ENCODE data around the gene RXYLT1. TPM values are rescaled to one million over a fixed set of nuclear protein-coding genes. Genes with fewer than 3 reads are reported as not detected.
"Not testable (repeated sequence)": the region's sequence is repeated elsewhere in the genome, so short reads cannot be mapped to it uniquely, and the experiment has no call there.

RXYLT1 gene, protein sequence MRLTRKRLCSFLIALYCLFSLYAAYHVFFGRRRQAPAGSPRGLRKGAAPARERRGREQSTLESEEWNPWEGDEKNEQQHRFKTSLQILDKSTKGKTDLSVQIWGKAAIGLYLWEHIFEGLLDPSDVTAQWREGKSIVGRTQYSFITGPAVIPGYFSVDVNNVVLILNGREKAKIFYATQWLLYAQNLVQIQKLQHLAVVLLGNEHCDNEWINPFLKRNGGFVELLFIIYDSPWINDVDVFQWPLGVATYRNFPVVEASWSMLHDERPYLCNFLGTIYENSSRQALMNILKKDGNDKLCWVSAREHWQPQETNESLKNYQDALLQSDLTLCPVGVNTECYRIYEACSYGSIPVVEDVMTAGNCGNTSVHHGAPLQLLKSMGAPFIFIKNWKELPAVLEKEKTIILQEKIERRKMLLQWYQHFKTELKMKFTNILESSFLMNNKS
- 13.3 TPM for total RNA-seq
- long read RNA-seq, transcript RXYLT1-205 (6 exons, 1,966 nt): major isoform, 9 of 31 reads
- long read RNA-seq, transcript RXYLT1-201 (6 exons, 1,918 nt): minor isoform, 7 of 31 reads
- long read RNA-seq, partial matches to known transcripts: 2 of 31 reads
- long read RNA-seq, other reads (novel, unspliced or antisense): 12 of 31 reads

DNA sequence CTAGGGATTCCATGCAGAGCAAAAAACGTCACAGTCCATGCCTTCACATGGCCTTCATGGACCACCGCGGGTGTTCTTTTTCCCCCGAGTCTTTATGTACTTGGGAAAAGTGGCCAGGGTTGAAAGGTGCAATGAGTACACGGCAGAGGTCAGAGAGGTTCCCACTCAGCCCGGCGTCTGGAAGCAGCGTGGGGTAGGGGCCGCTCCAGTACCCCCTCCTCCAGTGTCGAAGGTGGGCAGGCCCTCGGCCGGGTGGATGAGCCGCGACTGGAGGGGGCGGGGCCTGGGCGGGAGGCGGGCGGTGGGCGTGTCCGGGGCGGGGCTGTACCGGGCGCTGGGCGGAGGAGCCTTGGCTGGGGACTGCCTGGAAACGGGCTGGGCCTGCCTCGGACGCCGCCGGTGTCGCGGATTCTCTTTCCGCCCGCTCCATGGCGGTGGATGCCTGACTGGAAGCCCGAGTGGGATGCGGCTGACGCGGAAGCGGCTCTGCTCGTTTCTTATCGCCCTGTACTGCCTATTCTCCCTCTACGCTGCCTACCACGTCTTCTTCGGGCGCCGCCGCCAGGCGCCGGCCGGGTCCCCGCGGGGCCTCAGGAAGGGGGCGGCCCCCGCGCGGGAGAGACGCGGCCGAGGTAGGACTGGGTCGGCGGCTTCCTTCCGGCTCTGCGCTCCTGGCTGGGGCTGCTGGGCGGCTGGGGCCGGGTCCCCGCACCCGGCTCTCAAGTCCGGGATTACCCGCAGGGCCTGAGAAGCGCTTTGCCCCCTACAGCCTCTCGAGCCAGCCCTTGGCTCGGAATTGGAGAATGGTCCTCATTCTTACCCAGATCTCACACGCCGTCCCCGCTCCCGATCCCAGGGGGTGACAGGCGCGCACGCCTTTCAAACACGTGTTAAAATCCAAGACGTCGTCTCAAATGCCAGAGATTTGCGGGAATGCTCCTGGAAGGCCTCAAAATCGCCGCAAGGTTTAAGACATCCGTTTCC, at the start of gene RXYLT1:
Gene RXYLT1 (plus strand): TSS at position 412 of the 984 bp plus-strand sequence. CDS start 52 bp downstream, at position 464.
- ATAC-seq: peak; percentile 99
- intact Hi-C loops (cut with DNase I): no loop called here
- H3K36me3 ChIP-seq: peaks cover 17% of the 10 kb centered on the region
- H3K4me3 ChIP-seq: peak within 1 kb of the TSS; percentile 84
- TF ChIP-seq, protein P1, sequence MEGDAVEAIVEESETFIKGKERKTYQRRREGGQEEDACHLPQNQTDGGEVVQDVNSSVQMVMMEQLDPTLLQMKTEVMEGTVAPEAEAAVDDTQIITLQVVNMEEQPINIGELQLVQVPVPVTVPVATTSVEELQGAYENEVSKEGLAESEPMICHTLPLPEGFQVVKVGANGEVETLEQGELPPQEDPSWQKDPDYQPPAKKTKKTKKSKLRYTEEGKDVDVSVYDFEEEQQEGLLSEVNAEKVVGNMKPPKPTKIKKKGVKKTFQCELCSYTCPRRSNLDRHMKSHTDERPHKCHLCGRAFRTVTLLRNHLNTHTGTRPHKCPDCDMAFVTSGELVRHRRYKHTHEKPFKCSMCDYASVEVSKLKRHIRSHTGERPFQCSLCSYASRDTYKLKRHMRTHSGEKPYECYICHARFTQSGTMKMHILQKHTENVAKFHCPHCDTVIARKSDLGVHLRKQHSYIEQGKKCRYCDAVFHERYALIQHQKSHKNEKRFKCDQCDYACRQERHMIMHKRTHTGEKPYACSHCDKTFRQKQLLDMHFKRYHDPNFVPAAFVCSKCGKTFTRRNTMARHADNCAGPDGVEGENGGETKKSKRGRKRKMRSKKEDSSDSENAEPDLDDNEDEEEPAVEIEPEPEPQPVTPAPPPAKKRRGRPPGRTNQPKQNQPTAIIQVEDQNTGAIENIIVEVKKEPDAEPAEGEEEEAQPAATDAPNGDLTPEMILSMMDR (IDR thresholded peaks at IDR 0.05): no peak
- no peaks in the 10 kb centered on the region for H3K9me3 ChIP-seq
- H3K4me1 ChIP-seq: peaks cover 9% of the 10 kb centered on the region
- peak within 1 kb of the TSS; percentile 91 for H3K27ac ChIP-seq
- H3K27me3 ChIP-seq: no peaks in the 10 kb centered on the region
- DNase-seq: peak; percentile 94

DNA sequence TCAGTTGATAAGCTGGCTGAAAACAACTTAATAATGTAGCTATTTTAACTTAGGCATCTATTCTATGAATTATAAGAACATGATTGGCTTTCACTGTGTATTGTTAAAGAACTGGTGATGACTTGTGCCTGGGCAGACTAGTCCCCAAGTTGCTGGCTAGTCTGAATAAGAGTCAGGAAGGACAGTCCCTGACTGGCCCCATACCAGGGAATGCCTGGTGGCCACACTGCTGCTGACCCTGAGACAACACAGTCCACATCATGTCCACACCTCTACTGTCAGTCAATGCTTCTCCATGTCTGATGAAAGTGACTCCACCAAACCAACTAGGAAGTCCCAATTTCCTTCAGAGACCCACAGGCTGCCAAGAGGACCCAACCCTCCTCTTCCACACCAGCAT, 46.9 kb upstream of the RXYLT1 start:
- H3K4me1 ChIP-seq; H3K36me3 ChIP-seq; H3K27ac ChIP-seq; intact Hi-C loops (cut with DNase I); H3K4me3 ChIP-seq; H3K27me3 ChIP-seq; ATAC-seq; DNase-seq; H3K9me3 ChIP-seq: not testable (repeated sequence)

DNA sequence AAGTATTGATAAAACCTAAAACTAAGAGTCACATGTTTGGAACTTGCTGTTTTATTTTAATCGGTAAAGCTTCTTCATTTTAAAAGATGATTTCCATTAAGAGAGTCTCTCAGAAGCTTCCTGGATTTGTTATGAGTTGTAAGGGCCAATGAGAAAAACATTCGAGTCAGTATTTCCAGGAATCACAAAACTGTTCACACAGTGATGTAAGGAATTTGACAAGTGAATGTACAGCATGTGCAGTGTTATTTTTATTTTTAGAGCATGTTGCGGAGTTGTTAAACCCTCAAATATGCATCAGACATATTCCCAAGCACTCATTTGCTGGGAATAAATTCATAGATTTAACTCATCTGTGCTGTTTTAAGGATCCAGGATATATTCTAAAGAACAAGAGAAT, 46.1 kb upstream of the RXYLT1 start:
- H3K27me3 ChIP-seq; H3K4me3 ChIP-seq; H3K9me3 ChIP-seq; H3K27ac ChIP-seq; ATAC-seq; DNase-seq; intact Hi-C loops (cut with DNase I); H3K4me1 ChIP-seq; H3K36me3 ChIP-seq: not testable (repeated sequence)

DNA sequence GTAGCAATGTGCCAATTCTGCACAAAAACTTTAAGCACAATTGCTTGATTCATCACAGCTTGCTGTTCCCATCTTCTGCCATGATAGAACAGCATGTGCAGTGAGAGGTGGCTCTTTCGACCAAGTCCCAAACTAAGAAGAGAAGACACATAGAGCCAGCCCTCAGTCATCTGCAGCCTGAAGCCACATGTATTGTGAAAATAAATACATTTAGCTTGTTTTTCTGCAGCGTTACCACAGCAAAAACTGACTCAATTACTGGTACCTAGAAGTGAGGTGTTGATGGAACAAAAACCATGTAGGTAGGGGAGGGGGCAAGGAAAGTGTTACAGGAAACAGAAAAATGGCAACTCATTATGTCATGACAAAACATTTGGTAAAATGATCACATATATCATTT, 39.2 kb upstream of the RXYLT1 start:
- ATAC-seq; H3K4me1 ChIP-seq; H3K9me3 ChIP-seq; H3K36me3 ChIP-seq; H3K27ac ChIP-seq; H3K27me3 ChIP-seq; DNase-seq; intact Hi-C loops (cut with DNase I); H3K4me3 ChIP-seq: not testable (repeated sequence)

DNA sequence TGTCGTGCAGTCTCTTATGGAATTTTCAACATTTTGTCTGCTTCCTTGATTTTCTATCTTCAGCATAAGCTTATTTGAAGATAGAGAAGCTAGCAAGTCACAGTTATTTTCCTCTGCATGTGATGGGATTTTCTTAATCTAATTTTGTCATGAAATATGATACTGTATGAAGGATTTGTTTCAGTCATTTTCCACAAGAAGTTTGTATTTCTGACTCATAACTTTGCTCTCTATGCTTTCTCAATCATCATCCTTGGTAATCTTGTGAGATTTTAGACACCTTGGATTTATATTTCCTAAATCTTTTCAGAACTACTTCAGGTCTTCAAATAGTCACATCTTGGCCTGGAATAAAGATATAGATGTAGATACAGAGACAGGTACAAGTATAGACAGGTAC, 38.3 kb upstream of the RXYLT1 start:
- ATAC-seq; H3K36me3 ChIP-seq; H3K4me3 ChIP-seq; intact Hi-C loops (cut with DNase I); H3K9me3 ChIP-seq; H3K27ac ChIP-seq; DNase-seq; H3K27me3 ChIP-seq; H3K4me1 ChIP-seq: not testable (repeated sequence)

DNA sequence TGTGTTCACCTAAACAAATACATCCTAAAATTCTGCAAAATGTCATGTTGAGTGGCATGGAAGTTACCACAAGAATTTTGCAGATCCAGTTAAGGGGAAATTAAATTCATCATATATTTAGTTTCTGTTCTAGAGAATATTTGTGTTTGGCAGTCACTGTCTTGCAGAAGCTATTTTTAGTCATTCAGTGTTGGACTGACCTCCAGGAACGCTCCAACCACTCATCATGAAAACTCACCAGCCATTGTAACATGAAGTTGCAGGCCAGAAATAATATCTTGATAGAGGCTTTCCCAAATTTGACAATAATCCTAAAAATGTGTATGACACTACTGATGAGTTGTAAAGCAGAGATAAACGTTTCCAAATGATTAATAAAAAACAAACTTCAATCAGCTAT, 35.6 kb upstream of the RXYLT1 start:
- H3K27ac ChIP-seq; H3K4me1 ChIP-seq; ATAC-seq; H3K27me3 ChIP-seq; H3K4me3 ChIP-seq; intact Hi-C loops (cut with DNase I); H3K9me3 ChIP-seq; H3K36me3 ChIP-seq; DNase-seq: not testable (repeated sequence)

DNA sequence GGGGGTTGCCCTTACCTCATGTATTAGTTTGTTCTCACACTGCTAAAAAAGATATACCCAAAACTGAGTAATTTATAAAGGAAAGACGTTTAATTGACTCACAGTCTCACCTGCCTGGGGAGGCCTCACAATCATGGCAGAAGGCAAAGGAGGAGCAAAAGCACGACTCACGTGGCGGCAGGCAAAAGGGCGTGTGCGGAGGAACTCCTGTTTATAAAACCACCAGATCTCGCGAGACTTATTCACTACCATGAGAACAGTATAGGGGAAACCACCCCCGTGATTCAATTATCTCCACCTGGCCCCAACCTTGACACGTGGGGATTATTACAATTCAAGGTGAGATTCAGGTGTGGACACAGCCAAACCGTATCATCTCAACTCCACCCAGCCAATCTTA, 33.2 kb upstream of the RXYLT1 start:
- H3K36me3 ChIP-seq; H3K27me3 ChIP-seq; ATAC-seq; H3K9me3 ChIP-seq; intact Hi-C loops (cut with DNase I); H3K4me3 ChIP-seq; H3K4me1 ChIP-seq; DNase-seq; H3K27ac ChIP-seq: not testable (repeated sequence)

DNA sequence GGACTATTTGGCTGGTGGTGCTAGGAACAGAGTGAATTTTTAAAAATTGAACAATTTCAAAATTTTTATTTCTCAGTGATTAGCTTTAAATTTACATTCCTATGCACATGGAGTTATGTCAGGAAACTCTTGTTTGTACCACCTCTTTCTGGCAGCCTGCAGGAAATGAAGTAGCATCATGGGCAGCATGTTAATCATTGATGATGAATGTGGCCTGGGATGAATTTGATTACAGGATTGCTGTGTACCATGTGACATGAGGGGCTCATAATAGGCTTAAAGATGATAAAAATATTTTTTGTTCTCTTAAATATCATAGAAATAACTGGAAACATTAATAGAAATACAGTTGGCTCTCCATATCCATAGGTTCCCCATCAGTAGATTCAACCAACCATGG, 32.6 kb upstream of the RXYLT1 start:
- H3K4me3 ChIP-seq; H3K4me1 ChIP-seq; H3K36me3 ChIP-seq; intact Hi-C loops (cut with DNase I); DNase-seq; ATAC-seq; H3K9me3 ChIP-seq; H3K27ac ChIP-seq; H3K27me3 ChIP-seq: not testable (repeated sequence)

DNA sequence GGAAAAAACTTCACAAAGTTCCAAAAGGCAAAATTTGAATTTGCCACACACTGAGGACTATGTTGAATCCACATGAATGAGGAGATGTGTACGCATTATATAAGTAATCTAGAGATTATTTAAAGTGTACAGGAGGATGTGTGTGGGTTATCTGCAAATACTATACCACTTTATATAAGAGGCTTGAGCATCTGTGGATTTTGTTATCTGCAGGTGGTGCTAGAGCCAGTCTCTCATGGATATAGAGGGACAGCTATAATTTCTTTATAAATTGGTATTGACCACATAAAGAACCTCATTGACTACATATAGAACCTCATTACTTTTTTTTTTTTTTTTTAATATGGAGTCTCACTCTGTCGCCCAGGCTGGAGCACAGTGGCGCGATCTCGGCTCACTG, 32.2 kb upstream of the RXYLT1 start:
- H3K27me3 ChIP-seq: no peaks in the 10 kb centered on the region
- ATAC-seq (no peak), DNase-seq (no peak)
- no peaks in the 10 kb centered on the region for H3K36me3 ChIP-seq
- no peak overlapping the region for H3K4me3 ChIP-seq
- H3K27ac ChIP-seq: no peak overlapping the region
- no peaks in the 10 kb centered on the region for H3K4me1 ChIP-seq
- TF ChIP-seq, protein P1 (IDR thresholded peaks at IDR 0.05): no peak
- intact Hi-C loops (cut with DNase I): no loop called here
- H3K9me3 ChIP-seq: no peaks in the 10 kb centered on the region
